Trophoblast cell (in vitro differentiated cells and primary cell): Measurements from ENCODE around the gene C1orf210.

Experiments used
- DNase-seq, 2 donors: peaks; one replicate each; pipeline ENCODE4 v3.0.0-alpha.2; 2016
- H2AFZ ChIP-seq: 2 replicates; pipeline ENCODE4 v1.6.1; 2013; ENCODE audit warnings: low read length, moderate library complexity, mild to moderate bottlenecking; ENCODE audit not compliant: insufficient read depth, poor library complexity
- H2AK5ac ChIP-seq: 2 replicates; pipeline ENCODE4 v1.6.1; 2013; ENCODE audit warnings: mild to moderate bottlenecking, low read length
- H2BK120ac ChIP-seq: 2 replicates; pipeline ENCODE4 v1.6.1; 2013; ENCODE audit warnings: low read length, mild to moderate bottlenecking, moderate library complexity; ENCODE audit not compliant: insufficient read depth, poor library complexity
- H2BK12ac ChIP-seq: 2 replicates; pipeline ENCODE4 v1.6.1; 2013; ENCODE audit warnings: mild to moderate bottlenecking, low read length, moderate library complexity
- H2BK5ac ChIP-seq: 2 replicates; pipeline ENCODE4 v1.6.1; 2013; ENCODE audit warnings: low read length, low read depth, moderate library complexity, mild to moderate bottlenecking; ENCODE audit not compliant: poor library complexity
- H3K14ac ChIP-seq: 2 replicates; pipeline ENCODE4 v1.6.1; 2013; ENCODE audit warnings: mild to moderate bottlenecking, low read length
- H3K18ac ChIP-seq: 2 replicates; pipeline ENCODE4 v1.6.1; 2013; ENCODE audit warnings: mild to moderate bottlenecking, low read length
- H3K23ac ChIP-seq: 2 replicates; pipeline ENCODE4 v1.6.1; 2013; ENCODE audit warnings: low read length
- H3K27ac ChIP-seq: 2 replicates; pipeline ENCODE4 v1.5.1; 2013; ENCODE audit warnings: low read depth, mild to moderate bottlenecking, inconsistent platforms, low read length, moderate library complexity
- H3K27me3 ChIP-seq: 2 replicates; pipeline ENCODE4 v1.6.1; 2013; ENCODE audit warnings: inconsistent platforms, mild to moderate bottlenecking, low read length, moderate library complexity; ENCODE audit not compliant: insufficient read depth
- H3K36me3 ChIP-seq, 2 experiments: 1 replicate in 1 of 2; 2 replicates in 1 of 2; pipeline ENCODE4 v1.6.1; 2013; ENCODE audit warnings: low read length in 2 of 2, mild to moderate bottlenecking in 2 of 2, moderate library complexity in 1 of 2; ENCODE audit not compliant: insufficient read depth in 2 of 2, control insufficient read depth in 1 of 2
- H3K4ac ChIP-seq: 2 replicates; pipeline ENCODE4 v1.6.1; 2013; ENCODE audit warnings: low read depth, mild to moderate bottlenecking, low read length, moderate library complexity
- H3K4me1 ChIP-seq, 2 experiments: 1 replicate in 1 of 2; 2 replicates in 1 of 2; pipeline ENCODE4 v1.6.1; 2013; ENCODE audit warnings: low read length in 2 of 2, mild to moderate bottlenecking in 2 of 2, moderate library complexity in 1 of 2; ENCODE audit not compliant: insufficient read depth in 2 of 2, control insufficient read depth in 1 of 2
- H3K4me2 ChIP-seq: 2 replicates; pipeline ENCODE4 v1.6.1; 2013; ENCODE audit warnings: inconsistent platforms, mild to moderate bottlenecking, low read length, moderate library complexity
- H3K4me3 ChIP-seq: 2 replicates; pipeline ENCODE4 v1.5.1; 2013; ENCODE audit warnings: mild to moderate bottlenecking, low read depth, low read length, inconsistent platforms
- H3K79me1 ChIP-seq: one replicate; pipeline ENCODE4 v1.6.1; 2013; ENCODE audit warnings: low read length
- H3K79me2 ChIP-seq: 2 replicates; pipeline ENCODE4 v1.6.1; 2013; ENCODE audit warnings: low read length, mild to moderate bottlenecking; ENCODE audit not compliant: control insufficient read depth, insufficient read depth, poor library complexity
- H3K9ac ChIP-seq: 2 replicates; pipeline ENCODE4 v1.6.1; 2013; ENCODE audit warnings: mild to moderate bottlenecking, low read length
- H3K9me3 ChIP-seq: 2 replicates; pipeline ENCODE4 v1.6.1; 2013; ENCODE audit warnings: low read depth, mild to moderate bottlenecking, control low read depth, inconsistent platforms, low read length; ENCODE audit not compliant: insufficient read depth
- H4K12ac ChIP-seq: 2 replicates; pipeline ENCODE4 v1.6.1; 2013; ENCODE audit warnings: low read depth, mild to moderate bottlenecking, low read length, moderate library complexity
- H4K8ac ChIP-seq: 2 replicates; pipeline ENCODE4 v1.6.1; 2013; ENCODE audit warnings: low read depth, mild to moderate bottlenecking, low read length, moderate library complexity
- H4K91ac ChIP-seq: one replicate; pipeline ENCODE4 v1.6.1; 2013; ENCODE audit warnings: low read depth, mild to moderate bottlenecking, low read length, moderate library complexity
- WGBS: extraction: QIAGEN DNeasy Blood & Tissue Kit; methylation state at CpG from one replicate; pipeline ENCODE4 v1.1.7; 2013; ENCODE audit warnings: missing lambda C conversion rate; ENCODE audit not compliant: insufficient read length, insufficient coverage; ENCODE audit errors: extremely low coverage; 5-methylcytosine and 5-hydroxymethylcytosine counted together

The C1orf210 gene

GRCh38 chr1:43321331-43321891, 36.0 kb upstream of the C1orf210 start:
- Histone ChIP-seq H3K18ac (no peak overlapping the region), H3K4ac (no peak overlapping the region), H3K23ac (no peak overlapping the region), H4K12ac (no peak overlapping the region), H3K27me3 (no peaks in the 10 kb centered on the region), H2AFZ (no peak overlapping the region), H2BK12ac (no peak overlapping the region), H4K8ac (no peak overlapping the region), H3K9me3 (no peaks in the 10 kb centered on the region), H3K9ac (no peak overlapping the region), H3K36me3 (no peaks in the 10 kb centered on the region), H4K91ac (peak overlapping the region; percentile 13), H3K4me1 (peaks cover 5% of the 10 kb centered on the region in 2 experiments), H3K4me3 (no peak overlapping the region), H3K79me1 (no peaks in the 10 kb centered on the region), H3K4me2 (no peak overlapping the region), H3K79me2 (no peaks in the 10 kb centered on the region), H2BK5ac (no peak overlapping the region), H2BK120ac (no peak overlapping the region), H2AK5ac (no peak overlapping the region), H3K14ac (no peak overlapping the region), H3K27ac (no peak overlapping the region)
- no CpG with 5 or more reads among the region's 16 CpGs for WGBS
- DNase-seq, result peak; percentile 51 to 54

GRCh38 chr1:43319766-43320165, 34.4 kb upstream of the C1orf210 start:
- no peak overlapping the region for H3K4me3 ChIP-seq
- H3K36me3 ChIP-seq, result no peaks in the 10 kb centered on the region
- no peak overlapping the region for H3K23ac ChIP-seq
- no peak overlapping the region for H2BK5ac ChIP-seq
- no peak overlapping the region for H2BK120ac ChIP-seq
- no peak overlapping the region for H4K91ac ChIP-seq
- no peak overlapping the region for H3K9ac ChIP-seq
- no peak overlapping the region for H2AFZ ChIP-seq
- no peak overlapping the region for H3K18ac ChIP-seq
- H4K8ac ChIP-seq, result no peak overlapping the region
- H3K79me1 ChIP-seq, result no peaks in the 10 kb centered on the region
- WGBS, result 100% methylated on average over 1 of the region's 3 CpGs
- no peaks in the 10 kb centered on the region for H3K9me3 ChIP-seq
- no peaks in the 10 kb centered on the region for H3K79me2 ChIP-seq
- no peak overlapping the region for H3K14ac ChIP-seq
- no peak overlapping the region for H3K4me2 ChIP-seq
- no peak overlapping the region for H3K4ac ChIP-seq
- peaks cover 5% of the 10 kb centered on the region in 2 experiments for H3K4me1 ChIP-seq
- no peak for DNase-seq
- H4K12ac ChIP-seq, result no peak overlapping the region
- no peak overlapping the region for H3K27ac ChIP-seq
- no peaks in the 10 kb centered on the region for H3K27me3 ChIP-seq
- no peak overlapping the region for H2AK5ac ChIP-seq
- no peak overlapping the region for H2BK12ac ChIP-seq

DNA sequence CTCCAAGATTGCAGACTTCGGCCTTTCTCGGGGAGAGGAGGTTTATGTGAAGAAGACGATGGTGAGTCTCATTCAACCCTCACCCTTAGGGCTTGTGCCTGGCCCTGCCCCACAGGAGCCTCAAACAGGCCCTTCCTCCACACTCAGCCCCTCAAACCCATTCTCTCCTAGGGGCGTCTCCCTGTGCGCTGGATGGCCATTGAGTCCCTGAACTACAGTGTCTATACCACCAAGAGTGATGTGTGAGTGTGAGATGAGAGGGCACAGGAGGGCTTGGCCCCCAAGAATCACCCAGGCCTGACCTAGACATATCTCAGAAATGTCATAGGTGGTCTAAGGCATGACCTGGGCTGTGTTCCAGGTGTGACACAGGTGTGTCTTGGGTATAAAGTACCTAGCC, 33.9 kb upstream of the C1orf210 start:
- no peak overlapping the region for H4K91ac ChIP-seq

GRCh38 chr1:43318831-43319230, 33.5 kb upstream of the C1orf210 start:
- H3K14ac ChIP-seq, result no peak overlapping the region
- H3K4me1 ChIP-seq, result peaks cover 5% of the 10 kb centered on the region in 2 experiments
- H4K12ac ChIP-seq, result no peak overlapping the region
- peak in 1 of 2 donors; percentile 45 for DNase-seq
- no peak overlapping the region for H2AK5ac ChIP-seq
- WGBS, result no CpG with 5 or more reads among the region's 4 CpGs
- H3K79me2 ChIP-seq, result no peaks in the 10 kb centered on the region
- H3K4me2 ChIP-seq, result no peak overlapping the region
- no peak overlapping the region for H2BK120ac ChIP-seq
- H4K91ac ChIP-seq, result no peak overlapping the region
- no peak overlapping the region for H3K4ac ChIP-seq
- H3K9ac ChIP-seq, result no peak overlapping the region
- H3K4me3 ChIP-seq, result no peak overlapping the region
- no peak overlapping the region for H3K23ac ChIP-seq
- no peak overlapping the region for H3K18ac ChIP-seq
- H2AFZ ChIP-seq, result no peak overlapping the region
- no peak overlapping the region for H4K8ac ChIP-seq
- no peak overlapping the region for H2BK12ac ChIP-seq
- H2BK5ac ChIP-seq, result no peak overlapping the region
- H3K27ac ChIP-seq, result no peak overlapping the region
- no peaks in the 10 kb centered on the region for H3K27me3 ChIP-seq
- H3K79me1 ChIP-seq, result no peaks in the 10 kb centered on the region
- no peaks in the 10 kb centered on the region for H3K9me3 ChIP-seq
- H3K36me3 ChIP-seq, result no peaks in the 10 kb centered on the region

More for the DNA sequence above, 33.9 kb upstream of the C1orf210 start:
- no peak overlapping the region for H3K23ac ChIP-seq
- DNase-seq, result no peak
- H3K4me1 ChIP-seq, result peaks cover 5% of the 10 kb centered on the region in 2 experiments
- H3K18ac ChIP-seq, result no peak overlapping the region
- no peak overlapping the region for H2BK12ac ChIP-seq
- H2BK5ac ChIP-seq, result no peak overlapping the region
- no peak overlapping the region for H2AK5ac ChIP-seq
- no peaks in the 10 kb centered on the region for H3K79me2 ChIP-seq
- no peak overlapping the region for H4K12ac ChIP-seq
- H3K4me2 ChIP-seq, result no peak overlapping the region
- H3K14ac ChIP-seq, result no peak overlapping the region
- no peak overlapping the region for H3K4me3 ChIP-seq
- H3K9ac ChIP-seq, result no peak overlapping the region
- no peaks in the 10 kb centered on the region for H3K36me3 ChIP-seq
- H3K9me3 ChIP-seq, result no peaks in the 10 kb centered on the region
- H3K27me3 ChIP-seq, result no peaks in the 10 kb centered on the region
- H3K27ac ChIP-seq, result no peak overlapping the region
- no peak overlapping the region for H3K4ac ChIP-seq
- no peak overlapping the region for H2BK120ac ChIP-seq
- H2AFZ ChIP-seq, result no peak overlapping the region
- no peak overlapping the region for H4K8ac ChIP-seq
- WGBS, result no CpG with 5 or more reads among the region's 5 CpGs
- H3K79me1 ChIP-seq, result no peaks in the 10 kb centered on the region
